Measurements from ENCODE around the gene NUDT5.

DNA sequence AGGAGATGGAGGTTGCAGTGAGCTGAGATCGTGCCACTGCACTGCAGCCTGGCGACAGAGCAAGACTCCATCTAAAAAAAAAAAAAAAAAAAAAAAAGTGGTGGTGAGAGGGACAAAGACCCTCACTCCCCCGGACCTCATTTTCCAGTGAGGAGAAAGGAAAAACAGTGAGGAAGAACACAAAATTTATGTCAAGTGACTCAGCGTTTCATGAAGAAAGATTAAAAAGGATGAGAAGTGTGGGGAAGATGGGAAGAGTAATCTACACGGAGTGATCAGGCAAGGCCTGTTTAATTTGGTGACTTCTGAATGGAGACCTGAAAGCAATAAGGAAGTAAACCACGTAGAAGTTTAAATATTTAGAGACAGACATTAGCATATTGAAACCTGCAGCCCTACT is 7.0 kb downstream of the NUDT5 start:
- TF ChIP-seq EZH2phosphoT487 (IDR thresholded peaks at IDR 0.05; ENCODE audit: borderline replicate concordance): no peak
- TF ChIP-seq, protein P1, sequence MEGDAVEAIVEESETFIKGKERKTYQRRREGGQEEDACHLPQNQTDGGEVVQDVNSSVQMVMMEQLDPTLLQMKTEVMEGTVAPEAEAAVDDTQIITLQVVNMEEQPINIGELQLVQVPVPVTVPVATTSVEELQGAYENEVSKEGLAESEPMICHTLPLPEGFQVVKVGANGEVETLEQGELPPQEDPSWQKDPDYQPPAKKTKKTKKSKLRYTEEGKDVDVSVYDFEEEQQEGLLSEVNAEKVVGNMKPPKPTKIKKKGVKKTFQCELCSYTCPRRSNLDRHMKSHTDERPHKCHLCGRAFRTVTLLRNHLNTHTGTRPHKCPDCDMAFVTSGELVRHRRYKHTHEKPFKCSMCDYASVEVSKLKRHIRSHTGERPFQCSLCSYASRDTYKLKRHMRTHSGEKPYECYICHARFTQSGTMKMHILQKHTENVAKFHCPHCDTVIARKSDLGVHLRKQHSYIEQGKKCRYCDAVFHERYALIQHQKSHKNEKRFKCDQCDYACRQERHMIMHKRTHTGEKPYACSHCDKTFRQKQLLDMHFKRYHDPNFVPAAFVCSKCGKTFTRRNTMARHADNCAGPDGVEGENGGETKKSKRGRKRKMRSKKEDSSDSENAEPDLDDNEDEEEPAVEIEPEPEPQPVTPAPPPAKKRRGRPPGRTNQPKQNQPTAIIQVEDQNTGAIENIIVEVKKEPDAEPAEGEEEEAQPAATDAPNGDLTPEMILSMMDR (conservative IDR thresholded peaks at IDR 0.05; ENCODE audit: low read length): no peak
